PC-9 (cell line): ENCODE measurements around the gene NUMB. TPM values are rescaled to one million over a fixed set of nuclear protein-coding genes. Genes with fewer than 3 reads are reported as not detected.

ENCODE experiments used
- BruUV-seq: library from RNA; stranded (reverse); fragments of 400-500 nt; replicated peaks from 2 replicates; lab custom pipeline; 2021; lab: Mats Ljungman, UMichigan
- CTCF ChIA-PET: fragments of 300-600 bp; sonication (Branson Sonifier 250); formaldehyde crosslinking; loops from one replicate; lab custom pipeline; 2022; ENCODE audit warnings: antibody characterized with exemption; lab: Charles Lee
- POLR2A ChIA-PET: fragments of 300-600 bp; sonication (Branson Sonifier 250); formaldehyde crosslinking; loops from one replicate; lab custom pipeline; 2022; ENCODE audit warnings: antibody characterized with exemption; ENCODE audit not compliant: unreplicated experiment; lab: Charles Lee
- DNase-seq, 2 experiments: peaks; one replicate each; pipeline versions ENCODE4 v3.0.0 to v3.0.0-alpha.2; 2015 to 2022; ENCODE audit warnings: mixed read lengths in 1 of 2
- H2AFZ ChIP-seq: fragments of 200-600 bp; sonication (generic); 2 replicates; pipeline ENCODE4 v1.8.1; 2017; ENCODE audit warnings: antibody characterized with exemption
- H3F3A ChIP-seq: fragments of 200-600 bp; sonication (generic); 2 replicates; pipeline ENCODE4 v1.8.1; 2017; ENCODE audit warnings: antibody characterized with exemption, mild to moderate bottlenecking, low read depth; ENCODE audit not compliant: insufficient read depth
- H3K27ac ChIP-seq: fragments of 200-600 bp; sonication (generic); 2 replicates; pipeline ENCODE4 v1.6.1; 2016; ENCODE audit warnings: mixed run types
- H3K27me3 ChIP-seq: fragments of 200-600 bp; sonication (generic); 2 replicates; pipeline ENCODE4 v1.6.1; 2016; ENCODE audit warnings: low read depth, mixed run types; ENCODE audit not compliant: insufficient read depth
- H3K36me3 ChIP-seq: fragments of 200-600 bp; sonication (generic); 2 replicates; pipeline ENCODE4 v1.6.1; 2016; ENCODE audit warnings: low read depth, mixed run types
- H3K4me1 ChIP-seq: fragments of 200-600 bp; sonication (generic); replicated peaks from 2 replicates; pipeline ENCODE4 v1.6.1; 2016; ENCODE audit warnings: mixed run types; ENCODE audit not compliant: insufficient read depth
- H3K4me2 ChIP-seq: fragments of 200-600 bp; sonication (generic); 2 replicates; pipeline ENCODE4 v1.6.1; 2017; ENCODE audit warnings: mixed run types
- H3K4me3 ChIP-seq: fragments of 200-600 bp; sonication (generic); 2 replicates; pipeline ENCODE4 v1.6.1; 2016; ENCODE audit warnings: mixed run types
- H3K79me2 ChIP-seq: fragments of 200-600 bp; sonication (generic); 2 replicates; pipeline ENCODE4 v1.6.1; 2017; ENCODE audit warnings: low read depth, mixed run types
- H3K9me2 ChIP-seq: fragments of 200-600 bp; sonication (generic); 2 replicates; pipeline ENCODE4 v1.8.1; 2017; ENCODE audit warnings: mild to moderate bottlenecking; ENCODE audit not compliant: insufficient read depth
- H3K9me3 ChIP-seq: fragments of 200-600 bp; sonication (generic); 2 replicates; pipeline ENCODE4 v1.8.1; 2016; ENCODE audit warnings: low read depth; ENCODE audit not compliant: insufficient read depth
- H4K20me1 ChIP-seq: fragments of 200-600 bp; sonication (generic); 2 replicates; pipeline ENCODE4 v1.8.1; 2017; ENCODE audit not compliant: insufficient read depth
- EZH2 ChIP-seq: fragments of 200-600 bp; sonication (generic); IDR thresholded peaks from 2 replicates; pipeline ENCODE4 v1.8.0; 2017; ENCODE audit warnings: antibody characterized with exemption, low read depth
- intact Hi-C: fragments of 100-400 bp; cut with micrococcal nuclease; formaldehyde crosslinking; loops from one replicate; pipeline ENCODE4 v1.10.0; 2022; ENCODE audit not compliant: unreplicated experiment
- total RNA-seq: library from RNA; stranded (reverse); gene quantifications from 2 replicates; pipeline ENCODE4 v1.2.3, GENCODE V29; 2021
- TF ChIP-seq, protein P1 (sequence below): fragments of 200-600 bp; sonication (generic); conservative IDR thresholded peaks from 2 replicates; pipeline ENCODE4 v1.6.1; 2017; ENCODE audit warnings: mixed run types, antibody characterized with exemption, mild to moderate bottlenecking, moderate library complexity

Gene NUMB
- total RNA-seq, 1 experiment from 2014 or later: 64.5 TPM

DNA sequence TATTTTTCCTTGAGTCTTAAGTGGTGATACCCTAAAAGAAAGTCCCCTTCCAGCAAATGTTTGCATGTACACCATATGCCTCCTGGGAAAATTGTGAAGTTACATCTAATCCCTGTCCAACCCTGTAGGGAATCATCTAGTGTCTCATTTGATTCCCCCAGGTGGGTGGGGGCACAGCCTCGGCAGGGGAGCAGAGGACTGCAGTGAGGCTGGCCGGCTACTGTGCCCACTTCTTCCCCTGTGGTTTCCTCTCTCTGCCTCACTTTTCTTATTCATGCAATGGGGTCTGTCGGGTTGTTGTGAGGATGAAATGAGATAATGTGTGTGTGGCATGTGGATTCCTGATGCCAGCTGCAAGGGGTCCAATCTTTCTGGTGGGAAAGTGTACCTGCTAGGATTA lies 215.0 kb downstream of the NUMB start:
- Histone ChIP-seq H3K27ac (no peak overlapping the region), H4K20me1 (no peaks in the 10 kb centered on the region), H3K4me3 (no peak overlapping the region), H3K4me1 (peaks cover 2% of the 10 kb centered on the region; the same call in 1 of the 2 replicates), H3K9me3 (no peaks in the 10 kb centered on the region), H3K4me2 (no peak overlapping the region), H3K27me3 (0 out of 2 replicates have a peak, but pooled peaks cover 13% of the 10 kb centered on the region), H2AFZ (no peak overlapping the region), H3K36me3 (no peaks in the 10 kb centered on the region), H3F3A (peaks cover 7% of the 10 kb centered on the region; the same call in 1 of the 2 replicates), H3K9me2 (no peaks in the 10 kb centered on the region), H3K79me2 (no peaks in the 10 kb centered on the region)
- no TSS peak for BruUV-seq
- CTCF ChIA-PET: no interaction called here
- intact Hi-C loops: no loop called here
- no peak for TF ChIP-seq EZH2
- TF ChIP-seq, protein P1, sequence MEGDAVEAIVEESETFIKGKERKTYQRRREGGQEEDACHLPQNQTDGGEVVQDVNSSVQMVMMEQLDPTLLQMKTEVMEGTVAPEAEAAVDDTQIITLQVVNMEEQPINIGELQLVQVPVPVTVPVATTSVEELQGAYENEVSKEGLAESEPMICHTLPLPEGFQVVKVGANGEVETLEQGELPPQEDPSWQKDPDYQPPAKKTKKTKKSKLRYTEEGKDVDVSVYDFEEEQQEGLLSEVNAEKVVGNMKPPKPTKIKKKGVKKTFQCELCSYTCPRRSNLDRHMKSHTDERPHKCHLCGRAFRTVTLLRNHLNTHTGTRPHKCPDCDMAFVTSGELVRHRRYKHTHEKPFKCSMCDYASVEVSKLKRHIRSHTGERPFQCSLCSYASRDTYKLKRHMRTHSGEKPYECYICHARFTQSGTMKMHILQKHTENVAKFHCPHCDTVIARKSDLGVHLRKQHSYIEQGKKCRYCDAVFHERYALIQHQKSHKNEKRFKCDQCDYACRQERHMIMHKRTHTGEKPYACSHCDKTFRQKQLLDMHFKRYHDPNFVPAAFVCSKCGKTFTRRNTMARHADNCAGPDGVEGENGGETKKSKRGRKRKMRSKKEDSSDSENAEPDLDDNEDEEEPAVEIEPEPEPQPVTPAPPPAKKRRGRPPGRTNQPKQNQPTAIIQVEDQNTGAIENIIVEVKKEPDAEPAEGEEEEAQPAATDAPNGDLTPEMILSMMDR: no peak
- no peak for DNase-seq
- POLR2A ChIA-PET: interaction anchor here (0.6 kb wide), 1 partner anchor 20 kb away, joined by 4 read pairs; no protein-coding TSS in a partner anchor

DNA sequence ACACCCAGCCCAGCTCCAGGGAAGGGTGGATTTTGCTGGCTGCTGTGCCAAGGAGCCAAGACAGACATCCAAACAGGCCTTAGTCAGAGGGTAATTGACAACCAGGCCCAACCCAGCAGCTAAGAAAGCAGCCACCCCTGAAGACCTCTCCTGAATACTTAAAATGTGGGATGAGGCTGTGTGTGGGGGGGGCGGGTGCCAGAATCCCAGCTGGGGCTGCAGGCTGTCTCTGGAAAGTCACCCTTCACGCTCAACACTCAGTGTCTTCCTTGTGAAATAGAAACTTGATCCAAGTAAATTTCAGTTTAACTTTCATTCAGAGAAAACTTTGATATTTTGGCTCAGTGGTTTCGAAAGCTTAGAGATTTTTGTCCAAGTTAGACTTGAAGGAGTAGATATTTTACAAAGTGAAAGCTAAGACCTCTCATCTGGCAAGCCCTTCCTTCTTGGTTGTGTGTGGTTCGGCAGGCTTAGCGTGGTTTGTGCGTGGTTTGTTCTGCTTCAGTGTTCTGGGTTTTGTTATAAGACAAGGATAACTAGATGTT lies 215.9 kb downstream of the NUMB start:
- CTCF ChIA-PET: no interaction called here
- TF ChIP-seq, protein P1: no peak
- no peak for TF ChIP-seq EZH2
- POLR2A ChIA-PET: no interaction called here
- Histone ChIP-seq H3K4me3 (no peak overlapping the region), H3K9me2 (no peaks in the 10 kb centered on the region), H3K4me2 (no peak overlapping the region), H3K9me3 (no peaks in the 10 kb centered on the region), H3K4me1 (peaks cover 4% of the 10 kb centered on the region; the same call in 1 of the 2 replicates), H3K27me3 (0 out of 2 replicates have a peak, but pooled peaks cover 13% of the 10 kb centered on the region), H3K79me2 (no peaks in the 10 kb centered on the region), H3F3A (peaks cover 7% of the 10 kb centered on the region; the same call in 1 of the 2 replicates), H3K36me3 (no peaks in the 10 kb centered on the region), H2AFZ (no peak overlapping the region), H4K20me1 (no peaks in the 10 kb centered on the region), H3K27ac (no peak overlapping the region)
- no TSS peak for BruUV-seq
- intact Hi-C loops: no loop called here
- no peak for DNase-seq

DNA sequence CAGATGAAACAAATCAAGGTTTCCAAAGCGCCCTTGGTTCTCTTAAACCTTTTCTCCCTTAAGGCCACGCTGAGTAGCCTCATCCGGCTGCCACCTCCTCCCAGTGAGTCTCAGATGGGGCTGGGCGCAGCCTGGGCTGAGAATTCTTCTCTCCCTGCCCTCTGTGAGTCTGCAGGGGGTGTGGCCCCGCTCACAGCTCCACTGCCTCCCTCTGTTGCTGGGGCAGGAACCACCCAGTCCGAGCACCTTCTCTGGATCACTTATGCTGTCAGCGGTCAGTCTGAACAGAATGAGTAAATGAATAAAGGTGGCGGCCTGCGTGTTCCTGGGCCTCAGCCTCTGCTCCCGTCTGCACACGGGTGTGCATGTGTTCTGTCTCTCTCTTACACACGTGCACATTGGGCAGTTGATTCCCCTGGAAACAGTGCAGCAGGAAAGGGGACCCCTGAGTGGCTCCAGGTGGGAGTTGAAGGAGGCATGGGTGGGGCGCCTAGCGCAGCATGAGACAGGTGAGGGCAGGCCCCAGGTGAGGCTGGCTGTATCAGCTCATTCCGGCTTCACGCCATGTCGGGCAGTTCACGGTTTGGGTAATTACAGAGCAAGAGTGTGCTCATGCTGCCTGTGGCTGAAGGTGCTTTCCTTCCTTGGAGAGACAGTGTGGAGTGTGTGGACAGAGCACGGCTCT lies 216.7 kb downstream of the NUMB start:
- TF ChIP-seq EZH2: no peak
- TF ChIP-seq, protein P1: no peak
- peaks cover 7% of the 10 kb centered on the region; the same call in 1 of the 2 replicates for H3F3A ChIP-seq
- intact Hi-C loops: no loop called here
- no peaks in the 10 kb centered on the region for H3K9me3 ChIP-seq
- peak in 1 of 2 experiments; percentile 45 for DNase-seq
- H3K4me2 ChIP-seq: no peak overlapping the region
- no peak overlapping the region for H2AFZ ChIP-seq
- H3K27ac ChIP-seq: no peak overlapping the region
- H3K9me2 ChIP-seq: no peaks in the 10 kb centered on the region
- H3K27me3 ChIP-seq: peaks cover 18% of the 10 kb centered on the region; the same call in 1 of the 2 replicates
- ChIA-PET POLR2A (no interaction called here), CTCF (no interaction called here)
- no TSS peak for BruUV-seq
- peaks cover 4% of the 10 kb centered on the region; the same call in 1 of the 2 replicates for H3K4me1 ChIP-seq
- H3K4me3 ChIP-seq: no peak overlapping the region
- no peaks in the 10 kb centered on the region for H4K20me1 ChIP-seq
- H3K79me2 ChIP-seq: no peaks in the 10 kb centered on the region
- no peaks in the 10 kb centered on the region for H3K36me3 ChIP-seq
